ENCODE measurements around the gene ZBTB7C.

The ZBTB7C gene

GRCh38 chr18:48181857-48182256 lies 227.3 kb downstream of the ZBTB7C start:
- no peak for DNase-seq

GRCh38 chr18:48181087-48181823 lies 227.9 kb downstream of the ZBTB7C start:
- no peak for DNase-seq

GRCh38 chr18:48179666-48180065 lies 229.5 kb downstream of the ZBTB7C start:
- DNase-seq: no peak

- no peak for DNase-seq
Measured at GRCh38 chr18:48179001-48179400, 230.2 kb downstream of the ZBTB7C start.

GRCh38 chr18:48176909-48177308 lies 232.3 kb downstream of the ZBTB7C start:
- DNase-seq: no peak

- no peak for DNase-seq
Measured at GRCh38 chr18:48173557-48173956, 235.6 kb downstream of the ZBTB7C start.

- no peak for DNase-seq
Measured at GRCh38 chr18:48172226-48173006, 236.8 kb downstream of the ZBTB7C start.

- DNase-seq: no peak
Measured at GRCh38 chr18:48171490-48172188, 237.5 kb downstream of the ZBTB7C start.

GRCh38 chr18:48170651-48171050 lies 238.5 kb downstream of the ZBTB7C start:
- no peak for DNase-seq

- DNase-seq: no peak
Measured at GRCh38 chr18:48168861-48169260, 240.3 kb downstream of the ZBTB7C start.

GRCh38 chr18:48167897-48168253 lies 241.3 kb downstream of the ZBTB7C start:
- no peak for DNase-seq

GRCh38 chr18:48166336-48166875 lies 242.8 kb downstream of the ZBTB7C start:
- no peak for DNase-seq

GRCh38 chr18:48165111-48165866 lies 243.9 kb downstream of the ZBTB7C start:
- DNase-seq: no peak

- no peak for DNase-seq
Measured at GRCh38 chr18:48164701-48165100, 244.5 kb downstream of the ZBTB7C start.

GRCh38 chr18:48164116-48164515 lies 245.1 kb downstream of the ZBTB7C start:
- no peak for DNase-seq

GRCh38 chr18:48163738-48164115 lies 245.5 kb downstream of the ZBTB7C start:
- no peak for DNase-seq

GRCh38 chr18:48162956-48163737 lies 246.0 kb downstream of the ZBTB7C start:
- no peak for DNase-seq

GRCh38 chr18:48161911-48162698 lies 247.1 kb downstream of the ZBTB7C start:
- peak; percentile 81 for DNase-seq

GRCh38 chr18:48161191-48161910 lies 247.8 kb downstream of the ZBTB7C start:
- peak; percentile 81 for DNase-seq

GRCh38 chr18:48160622-48161021 lies 248.6 kb downstream of the ZBTB7C start:
- DNase-seq: no peak

All from kidney glomerular epithelial cell (primary cell).